HEK293T (cell line): ENCODE results near the gene LOXL3.

ENCODE experiments used
- CTCF ChIA-PET: fragments of 350-600 bp; formaldehyde crosslinking; extraction: SDS; loops from one replicate; lab custom pipeline; 2021; ENCODE audit warnings: antibody characterized with exemption, inconsistent platforms; lab: Yijun Ruan, JAX
- POLR2A ChIA-PET: fragments of 350-600 bp; formaldehyde crosslinking; extraction: SDS; loops from one replicate; lab custom pipeline; 2020; ENCODE audit warnings: antibody characterized with exemption, inconsistent platforms; lab: Yijun Ruan, JAX
- DNase-seq: peaks from one replicate; pipeline ENCODE4 v3.0.0; 2012; ENCODE audit warnings: mixed read lengths; ENCODE audit errors: extremely low spot score
- ARNT ChIP-seq: fragments of 450-650 bp; IDR thresholded peaks from 2 replicates; pipeline ENCODE4 v1.6.1; 2017; ENCODE audit warnings: mild to moderate bottlenecking
- BHLHE40 ChIP-seq: fragments of 450-650 bp; IDR thresholded peaks from 2 replicates; pipeline ENCODE4 v1.6.1; 2016; ENCODE audit warnings: mild to moderate bottlenecking, moderate library complexity, borderline replicate concordance
- CTBP1 ChIP-seq: fragments of 450-650 bp; IDR thresholded peaks from 2 replicates; pipeline ENCODE4 v1.6.1; 2016; ENCODE audit warnings: borderline replicate concordance
- ELF4 ChIP-seq: fragments of 450-650 bp; IDR thresholded peaks from 2 replicates; pipeline ENCODE4 v1.6.1; 2017; ENCODE audit warnings: antibody characterized with exemption
- FOXA1 ChIP-seq: fragments of 450-650 bp; IDR thresholded peaks from 2 replicates; pipeline ENCODE4 v1.6.1; 2016; ENCODE audit warnings: mild to moderate bottlenecking
- FOXK2 ChIP-seq: fragments of 450-650 bp; IDR thresholded peaks from 2 replicates; pipeline ENCODE4 v1.6.1; 2016; ENCODE audit warnings: mild to moderate bottlenecking
- FOXM1 ChIP-seq: fragments of 450-650 bp; IDR thresholded peaks from 2 replicates; pipeline ENCODE4 v1.6.1; 2017; ENCODE audit warnings: mild to moderate bottlenecking, borderline replicate concordance
- HDGF ChIP-seq: fragments of 450-650 bp; IDR thresholded peaks from 2 replicates; pipeline ENCODE4 v1.6.1; 2017; ENCODE audit warnings: antibody characterized with exemption, borderline replicate concordance
- L3MBTL2 ChIP-seq: fragments of 450-650 bp; conservative IDR thresholded peaks from 2 replicates; pipeline ENCODE4 v1.6.1; 2016; ENCODE audit warnings: mild to moderate bottlenecking
- LEF1 ChIP-seq: fragments of 450-650 bp; IDR thresholded peaks from 2 replicates; pipeline ENCODE4 v1.6.1; 2017; ENCODE audit warnings: mild to moderate bottlenecking, borderline replicate concordance
- NFRKB ChIP-seq: fragments of 450-650 bp; IDR thresholded peaks from 2 replicates; pipeline ENCODE4 v1.6.1; 2016; ENCODE audit warnings: mild to moderate bottlenecking, moderate library complexity
- SP1 ChIP-seq: fragments of 450-650 bp; IDR thresholded peaks from 2 replicates; pipeline ENCODE4 v1.6.1; 2017
- SUZ12 ChIP-seq: fragments of 450-650 bp; IDR thresholded peaks from 2 replicates; pipeline ENCODE4 v1.6.1; 2016; ENCODE audit warnings: mild to moderate bottlenecking
- TARDBP ChIP-seq: fragments of 450-650 bp; IDR thresholded peaks from 2 replicates; pipeline ENCODE4 v1.6.1; 2016
- ZNF384 ChIP-seq: fragments of 450-650 bp; IDR thresholded peaks from 2 replicates; pipeline ENCODE4 v1.6.1; 2016
- TF ChIP-seq, protein P1 (sequence below): fragments of 450-650 bp; IDR thresholded peaks from 2 replicates; pipeline ENCODE4 v1.6.1; 2016

LOXL3 gene

DNA sequence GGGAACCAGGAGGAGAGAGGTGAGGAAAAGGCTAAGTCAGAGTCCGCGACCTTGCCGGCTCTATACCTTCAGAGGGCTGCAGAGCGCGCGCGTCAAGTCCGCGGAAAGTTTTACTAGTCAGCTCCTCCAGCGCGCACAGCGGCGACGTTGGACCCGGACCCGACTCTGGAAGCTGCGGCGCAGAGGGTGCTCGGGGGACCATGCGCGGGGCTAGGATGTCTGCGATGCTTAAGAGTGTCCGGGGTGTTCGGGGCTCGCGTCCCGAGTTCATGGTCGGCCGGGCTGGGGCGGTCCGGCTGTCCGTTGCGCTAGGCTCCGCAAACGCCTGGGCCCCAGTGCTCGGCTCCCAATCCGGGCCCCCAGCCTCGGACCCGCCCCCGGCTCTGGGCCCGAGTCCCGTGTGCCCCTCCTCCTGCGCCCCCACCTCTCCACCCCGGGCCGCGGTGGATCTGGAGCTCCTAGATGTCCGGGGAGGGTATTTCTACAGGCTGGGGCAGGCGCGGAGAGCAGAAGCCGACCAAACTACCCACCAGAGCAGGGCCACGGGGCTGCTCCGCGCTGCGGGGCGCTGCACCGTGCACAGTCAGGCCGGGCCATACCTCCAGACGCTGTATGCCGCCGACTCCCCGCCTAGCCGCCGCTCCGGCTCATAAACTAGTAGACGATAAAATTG, 54.3 kb downstream of the LOXL3 start, which contains the start of gene LBX2:
Gene LBX2, minus strand, starts transcription at position 337 of the 673 bp plus-strand sequence. Its CDS starts 66 bp downstream, at position 271.
- ChIA-PET POLR2A (no interaction called here), CTCF (no interaction called here)
- no peak for DNase-seq
- TF ChIP-seq L3MBTL2 (no peak), SUZ12 (no peak), SP1 (no peak), NFRKB (no peak), ARNT (no peak), FOXA1 (no peak), CTBP1 (no peak), TARDBP (no peak), BHLHE40 (no peak), ELF4 (no peak), HDGF (no peak), FOXK2 (no peak), LEF1 (no peak), ZNF384 (no peak), FOXM1 (no peak)
- TF ChIP-seq, protein P1, sequence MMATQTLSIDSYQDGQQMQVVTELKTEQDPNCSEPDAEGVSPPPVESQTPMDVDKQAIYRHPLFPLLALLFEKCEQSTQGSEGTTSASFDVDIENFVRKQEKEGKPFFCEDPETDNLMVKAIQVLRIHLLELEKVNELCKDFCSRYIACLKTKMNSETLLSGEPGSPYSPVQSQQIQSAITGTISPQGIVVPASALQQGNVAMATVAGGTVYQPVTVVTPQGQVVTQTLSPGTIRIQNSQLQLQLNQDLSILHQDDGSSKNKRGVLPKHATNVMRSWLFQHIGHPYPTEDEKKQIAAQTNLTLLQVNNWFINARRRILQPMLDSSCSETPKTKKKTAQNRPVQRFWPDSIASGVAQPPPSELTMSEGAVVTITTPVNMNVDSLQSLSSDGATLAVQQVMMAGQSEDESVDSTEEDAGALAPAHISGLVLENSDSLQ, result no peak

DNA sequence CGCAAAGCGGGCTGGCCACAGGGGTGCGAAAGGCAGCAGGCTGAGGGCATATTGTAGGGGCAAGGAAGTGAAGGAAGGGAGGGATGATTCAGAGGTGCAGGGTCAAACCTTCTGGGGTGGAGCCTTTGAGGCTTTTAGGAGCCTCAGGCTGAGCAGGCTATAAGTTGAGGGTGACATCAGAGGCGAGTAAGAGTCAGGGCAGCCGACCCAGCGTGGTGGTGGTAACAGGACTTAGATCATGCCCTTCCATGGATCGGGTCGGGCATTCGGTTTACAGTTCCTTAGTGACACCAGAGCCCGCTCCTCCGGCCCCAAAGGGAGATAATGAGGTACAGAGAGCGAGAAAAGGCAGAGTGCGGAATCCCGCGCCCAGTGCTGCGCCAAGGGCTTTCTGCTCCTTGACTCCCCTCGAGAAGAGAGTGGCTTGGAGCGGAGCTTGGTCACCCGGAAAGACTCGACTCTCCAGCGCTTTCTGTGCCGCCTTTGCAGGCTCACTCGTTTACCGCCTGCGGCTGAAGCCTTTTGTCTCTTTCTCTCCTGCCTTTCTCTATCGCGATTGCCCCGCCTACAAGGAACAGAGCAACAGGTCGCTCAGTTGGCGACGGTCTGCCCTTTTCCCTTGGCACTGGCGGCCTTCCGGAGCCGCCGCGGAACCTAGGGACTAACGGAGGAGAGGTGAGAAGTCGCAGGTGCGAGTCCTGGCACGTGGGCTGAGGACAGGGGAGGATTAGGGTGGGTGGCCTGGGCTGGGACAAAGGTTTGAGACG, 55.1 kb downstream of the LOXL3 start:
- POLR2A ChIA-PET, result no interaction called here
- TF ChIP-seq TARDBP (no peak), LEF1 (no peak), HDGF (no peak), CTBP1 (no peak), SP1 (no peak), ZNF384 (no peak), FOXK2 (no peak), NFRKB (no peak), SUZ12 (no peak), FOXM1 (no peak), ARNT (no peak), ELF4 (no peak), BHLHE40 (no peak), FOXA1 (no peak), L3MBTL2 (no peak)
- TF ChIP-seq, protein P1, result no peak
- CTCF ChIA-PET, result no interaction called here
- no peak for DNase-seq

- CTCF ChIA-PET, result no interaction called here
- POLR2A ChIA-PET, result no interaction called here
- DNase-seq, result no peak
- TF ChIP-seq NFRKB (no peak), FOXK2 (no peak), LEF1 (no peak), ARNT (no peak), FOXM1 (no peak), L3MBTL2 (no peak), SP1 (no peak), ELF4 (no peak), BHLHE40 (no peak), HDGF (no peak), TARDBP (no peak)
Measured at GRCh38 chr2:74497777-74498499, 55.8 kb downstream of the LOXL3 start.

- CTCF ChIA-PET, result no interaction called here
- POLR2A ChIA-PET, result no interaction called here
- no peak for TF ChIP-seq ARNT
- no peak for TF ChIP-seq CTBP1
- TF ChIP-seq ZNF384, result no peak
- TF ChIP-seq, protein P1, result no peak
- no peak for TF ChIP-seq TARDBP
- no peak for TF ChIP-seq L3MBTL2
- DNase-seq, result no peak
Measured at GRCh38 chr2:74496997-74497776, 56.6 kb downstream of the LOXL3 start.

GRCh38 chr2:74495440-74495839, 58.3 kb downstream of the LOXL3 start:
- DNase-seq, result no peak
- no peak for TF ChIP-seq LEF1
- CTCF ChIA-PET, result no interaction called here
- POLR2A ChIA-PET, result no interaction called here
